Thyroid gland (tissue), 4 donors: ENCODE measurements around the gene VPS39. TPM values are rescaled to one million over a fixed set of nuclear protein-coding genes. Genes with fewer than 3 reads are reported as not detected.

ENCODE experiments used
- DNase-seq, 2 donors: peaks; one replicate each; pipeline ENCODE4 v3.0.0-alpha.2; 2019
- H3K27ac ChIP-seq, 3 donors: fragments of 200-600 bp; sonication (generic); 1 replicate in 2 of 3; 2 replicates in 1 of 3; pipeline ENCODE4 v1.5.1; 2016 to 2019; ENCODE audit warnings: mild to moderate bottlenecking in 1 of 3, moderate library complexity in 1 of 3
- H3K27me3 ChIP-seq: fragments of 200-600 bp; sonication (generic); one replicate; pipeline ENCODE4 v1.5.1; 2019
- H3K36me3 ChIP-seq, 2 donors: fragments of 200-600 bp; sonication (generic); one replicate each; pipeline ENCODE4 v1.5.1; 2016 to 2019
- H3K4me1 ChIP-seq, 2 donors: fragments of 200-600 bp; sonication (generic); one replicate each; pipeline ENCODE4 v1.5.1; 2017 to 2019
- H3K4me3 ChIP-seq, 3 donors: fragments of 200-600 bp; sonication (generic); replicated peaks in 1 of 3; 1 replicate in 2 of 3; 2 replicates in 1 of 3; pipeline ENCODE4 v1.5.1; 2016; ENCODE audit warnings: mild to moderate bottlenecking in 1 of 3
- H3K9me3 ChIP-seq: fragments of 200-600 bp; sonication (generic); one replicate; pipeline ENCODE4 v1.5.1; 2017
- CTCF ChIP-seq, 6 experiments: fragments of 200-600 bp in 3 of 6; fragments of 450-650 bp in 3 of 6; sonication (generic) in 3 of 6; IDR thresholded peaks; one replicate each; pipeline ENCODE4 v1.5.1; 2016 to 2019; ENCODE audit warnings: antibody characterized with exemption in 6 of 6, mild to moderate bottlenecking in 2 of 6, inconsistent platforms in 1 of 6, moderate library complexity in 1 of 6
- POLR2A ChIP-seq, 2 donors: fragments of 450-650 bp; IDR thresholded peaks; one replicate each; pipeline ENCODE4 v1.6.1; 2017; ENCODE audit warnings: antibody characterized with exemption in 2 of 2, mild to moderate bottlenecking in 2 of 2, moderate library complexity in 1 of 2
- WGBS, 2 donors: methylation state at CpG; one replicate each; pipeline ENCODE4 v1.1.5; 2017; 5-methylcytosine and 5-hydroxymethylcytosine counted together
- intact Hi-C: fragments of 100-400 bp; cut with DNase I; formaldehyde crosslinking; loops from one replicate; pipeline ENCODE4 v1.15.1; 2023
- total RNA-seq, 4 donors: library from RNA; depleted of rRNA; stranded (reverse); fragments of >200 nt; gene quantifications; one replicate each; pipeline ENCODE4 v1.2.3, GENCODE V29; 2016

The VPS39 gene
- total RNA-seq, 4 donors from 2014 or later: 75.0 to 156 (median 107) TPM

DNA sequence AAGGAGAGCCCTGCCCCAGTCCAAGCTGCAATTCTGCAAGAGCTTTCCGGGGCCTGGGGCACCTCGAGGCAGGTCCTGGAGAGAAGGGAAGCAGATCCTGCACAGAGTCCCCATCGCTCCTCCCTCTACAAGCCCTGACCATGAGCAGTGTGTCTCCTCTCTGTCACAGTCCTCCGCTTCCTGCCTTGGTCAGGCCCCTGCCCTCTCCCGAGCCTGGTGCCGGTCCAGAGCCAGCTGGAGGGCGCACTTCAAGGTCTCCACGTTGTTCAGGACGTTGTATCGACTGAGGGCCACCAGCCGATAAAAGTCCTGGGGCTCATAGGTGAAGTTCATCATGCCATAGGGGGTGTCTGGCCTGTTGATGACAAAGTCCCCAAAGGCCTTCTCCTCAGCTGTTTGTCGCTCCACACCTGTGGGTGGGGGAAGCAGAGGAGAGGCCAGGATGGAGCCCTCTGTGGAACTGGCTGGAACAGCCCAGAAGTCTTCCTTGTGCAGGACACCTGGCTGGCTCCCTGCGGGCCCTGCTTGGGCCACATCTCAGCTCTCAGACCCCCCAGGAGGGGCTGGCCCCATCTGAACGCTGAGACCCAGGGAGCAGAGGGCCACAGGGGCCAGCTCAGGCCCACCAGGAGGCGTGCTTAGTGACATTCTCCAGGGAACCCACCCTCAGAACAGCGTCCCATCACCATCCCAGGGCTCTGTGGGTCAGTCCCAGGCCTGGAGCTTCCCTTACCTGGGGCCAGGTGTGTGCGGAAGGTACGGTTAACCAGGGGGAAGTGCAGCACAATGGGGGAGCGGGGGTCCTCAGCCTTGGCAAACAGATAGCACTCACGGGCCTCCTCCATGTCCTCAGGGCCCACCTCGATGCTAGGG lies 66.1 kb downstream of the VPS39 start:
- Histone ChIP-seq H3K36me3 (no peaks in the 10 kb centered on the region), H3K4me1 (peaks cover 6 to 8% of the 10 kb centered on the region in 2 donors), H3K27me3 (no peaks in the 10 kb centered on the region), H3K4me3 (no peak overlapping the region), H3K27ac (no peak overlapping the region), H3K9me3 (no peaks in the 10 kb centered on the region)
- DNase-seq: no peak
- 77 to 86% methylated on average over 17 to 21 of the region's 21 CpGs for WGBS, 2 donors
- intact Hi-C loops: loop anchor here (5.0 kb wide), 1 partner anchor 70 kb away; no protein-coding TSS in a partner anchor
- TF ChIP-seq POLR2A (IDR thresholded peaks at IDR 0.05) (no peak), CTCF (IDR thresholded peaks at IDR 0.05) (no peak)

DNA sequence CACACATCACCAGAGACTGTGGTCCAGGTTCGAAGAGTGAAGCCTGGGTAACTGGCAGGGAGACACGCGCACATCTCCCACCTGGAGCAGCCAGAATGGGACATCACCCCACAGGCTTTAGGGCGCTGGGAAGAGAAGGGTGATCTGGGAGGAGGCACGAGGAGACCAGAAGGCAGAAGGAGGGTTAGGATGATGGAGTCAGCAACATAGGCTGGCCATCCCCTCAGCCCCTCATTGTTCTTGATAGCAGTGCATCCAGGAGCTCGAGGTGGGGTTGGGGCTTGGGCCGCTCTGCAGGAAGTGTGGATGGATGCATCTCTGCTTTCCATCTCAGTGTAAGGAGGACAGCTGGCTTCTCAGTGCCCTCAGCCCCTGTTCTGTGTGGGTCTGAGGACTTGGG lies 66.9 kb downstream of the VPS39 start:
- Histone ChIP-seq H3K27me3 (no peaks in the 10 kb centered on the region), H3K4me3 (no peak overlapping the region), H3K27ac (no peak overlapping the region), H3K9me3 (no peaks in the 10 kb centered on the region), H3K36me3 (no peaks in the 10 kb centered on the region), H3K4me1 (peaks cover 2 to 3% of the 10 kb centered on the region in 2 donors)
- intact Hi-C loops: loop anchor here (5.0 kb wide), 1 partner anchor 69 kb away; no protein-coding TSS in a partner anchor
- no peak for TF ChIP-seq POLR2A (IDR thresholded peaks at IDR 0.05)
- no peak for TF ChIP-seq CTCF (IDR thresholded peaks at IDR 0.05)
- WGBS, 2 donors: 93 to 96% methylated on average over 7 of the region's 7 CpGs
- no peak for DNase-seq

GRCh38 chr15:42140383-42141070 lies 67.6 kb downstream of the VPS39 start:
- TF ChIP-seq POLR2A (IDR thresholded peaks at IDR 0.05) (no peak), CTCF (IDR thresholded peaks at IDR 0.05) (no peak)
- DNase-seq: no peak
- no peaks in the 10 kb centered on the region for H3K36me3 ChIP-seq
- no peak overlapping the region for H3K27ac ChIP-seq
- whole genome bisulfite sequencing, 2 donors: 80 to 83% methylated on average over 7 to 8 of the region's 8 CpGs
- H3K4me1 ChIP-seq: no peaks in the 10 kb centered on the region
- H3K9me3 ChIP-seq: no peaks in the 10 kb centered on the region
- H3K4me3 ChIP-seq: no peak overlapping the region
- intact Hi-C loops: loop anchor here (5.0 kb wide), 1 partner anchor 68 kb away; no protein-coding TSS in a partner anchor
- no peaks in the 10 kb centered on the region for H3K27me3 ChIP-seq

DNA sequence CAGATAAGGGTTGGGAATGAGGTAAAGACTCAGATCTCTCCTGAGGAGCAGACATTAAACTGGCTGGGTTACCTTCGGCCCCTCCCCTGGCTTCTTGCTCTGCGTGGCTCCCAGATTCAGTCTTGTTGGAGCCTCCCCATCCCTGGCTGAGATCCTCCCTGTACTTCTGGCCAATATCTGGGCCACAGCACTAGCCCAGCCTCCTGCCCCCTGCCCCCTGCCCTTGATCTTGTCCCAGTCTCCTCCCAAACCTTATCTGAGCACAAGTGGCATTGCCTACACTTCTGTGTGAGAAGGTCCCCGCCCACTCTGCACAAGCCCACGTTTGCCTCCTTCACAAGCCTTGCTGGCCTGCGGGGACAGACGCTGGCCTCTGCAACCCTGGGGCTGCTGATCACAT lies 68.5 kb downstream of the VPS39 start:
- intact Hi-C loops: loop anchor here (10.0 kb wide), 1 partner anchor 145 kb away; no protein-coding TSS in a partner anchor
- 79 to 85% methylated on average over 6 of the region's 6 CpGs for WGBS, 2 donors
- no peaks in the 10 kb centered on the region for H3K9me3 ChIP-seq
- no peak overlapping the region for H3K27ac ChIP-seq
- no peaks in the 10 kb centered on the region for H3K36me3 ChIP-seq
- H3K4me3 ChIP-seq: no peak overlapping the region
- H3K27me3 ChIP-seq: no peaks in the 10 kb centered on the region
- no peak for DNase-seq
- TF ChIP-seq POLR2A (IDR thresholded peaks at IDR 0.05): no peak
- no peak for TF ChIP-seq CTCF (IDR thresholded peaks at IDR 0.05)
- no peaks in the 10 kb centered on the region for H3K4me1 ChIP-seq
